Left lung (tissue), 10 donors: ENCODE data around the gene FMNL2. TPM values are rescaled to one million over a fixed set of nuclear protein-coding genes. Genes with fewer than 3 reads are reported as not detected.

Experiments
- ATAC-seq: fragments of 200-7000 bp; cut with Tn5 transposase; one replicate; pipeline ENCODE4 v1.9.1; 2020; ENCODE audit warnings: moderate library complexity
- DNase-seq, 4 donors: peaks; one replicate each; pipeline ENCODE4 v3.0.0-alpha.2; 2013 to 2020
- H3K27ac ChIP-seq, 2 donors: fragments of 200-600 bp; sonication (generic) in 1 of 2; one replicate each; pipeline versions ENCODE4 v1.5.0 to v1.8.0; 2020 to 2021
- H3K27me3 ChIP-seq, 2 donors: fragments of 200-600 bp; sonication (generic) in 1 of 2; one replicate each; pipeline versions ENCODE4 v1.5.0 to v1.8.0; 2020 to 2021
- H3K36me3 ChIP-seq, 2 donors: fragments of 200-600 bp; sonication (generic) in 1 of 2; one replicate each; pipeline versions ENCODE4 v1.5.0 to v1.8.0; 2020 to 2021
- H3K4me1 ChIP-seq, 2 donors: fragments of 200-600 bp; one replicate each; pipeline ENCODE4 v1.8.0; 2021
- H3K4me3 ChIP-seq, 2 donors: fragments of 200-600 bp; sonication (generic) in 1 of 2; one replicate each; pipeline versions ENCODE4 v1.5.0 to v1.8.0; 2020 to 2021; ENCODE audit warnings: mild to moderate bottlenecking in 1 of 2
- H3K9me3 ChIP-seq, 2 donors: fragments of 200-600 bp; sonication (generic) in 1 of 2; one replicate each; pipeline versions ENCODE4 v1.5.0 to v1.8.0; 2020 to 2021
- intact Hi-C, 2 donors: fragments of 100-400 bp; cut with DNase I; formaldehyde crosslinking; loops; one replicate each; pipeline versions ENCODE4 v1.11.2 to v1.14.2; 2022
- polyA plus RNA-seq, 6 donors: library from polyadenylated mRNA; unstranded; fragments of 120-200 nt; gene quantifications; one replicate each; pipeline ENCODE4 v1.2.1, GENCODE V29; 2013; ENCODE audit not compliant: insufficient read length in 6 of 6
- total RNA-seq, 2 donors: library from RNA; stranded (reverse); fragmentation: NEBNext Ultra II Directional; extraction: Animal tissue kit (Norgen Biotek cat#: 25700); gene quantifications; one replicate each; pipeline ENCODE4 v1.2.1, GENCODE V29; 2021
- TF ChIP-seq, protein P1 (sequence below), 2 donors: fragments of 200-600 bp; sonication (generic) in 1 of 2; IDR thresholded peaks; one replicate each; pipeline versions ENCODE4 v1.5.0 to v1.8.0; 2021; ENCODE audit warnings: antibody characterized with exemption in 2 of 2
- donor health status: DM: no; HTN: yes; CAD: no.
- donor health status: DM: no; HTN: no; CAD: no.

FMNL2 gene
- total and polyA plus RNA-seq, 8 donors: 36.3 to 90.0 (median 77.7) TPM

DNA sequence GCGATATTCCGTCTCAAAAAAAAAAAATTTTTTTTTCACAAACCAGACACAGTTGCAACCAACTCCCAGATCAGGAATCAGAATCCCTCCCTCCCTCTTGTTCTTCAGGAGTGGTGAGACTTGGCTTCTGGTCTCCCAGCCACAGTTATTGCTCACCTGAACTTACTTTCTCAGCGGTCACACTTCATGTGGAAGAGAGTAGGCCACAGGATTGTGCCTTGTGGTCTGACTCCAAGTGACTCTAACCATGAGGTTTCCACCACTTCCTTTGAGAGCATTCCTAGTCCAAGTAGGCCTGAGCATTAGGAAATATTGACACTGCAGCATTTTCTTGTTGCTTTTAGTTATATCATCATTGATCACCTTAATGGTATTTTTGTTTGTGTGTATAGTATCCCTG is 12.1 kb downstream of the FMNL2 start:
- Histone ChIP-seq H3K27me3 (no peaks in the 10 kb centered on the region), H3K27ac (no peak overlapping the region), H3K4me1 (peaks cover 4 to 7% of the 10 kb centered on the region in 2 donors), H3K4me3 (no peak overlapping the region), H3K36me3 (peaks cover 0 to 8% of the 10 kb centered on the region in 2 donors), H3K9me3 (no peaks in the 10 kb centered on the region)
- TF ChIP-seq, protein P1, sequence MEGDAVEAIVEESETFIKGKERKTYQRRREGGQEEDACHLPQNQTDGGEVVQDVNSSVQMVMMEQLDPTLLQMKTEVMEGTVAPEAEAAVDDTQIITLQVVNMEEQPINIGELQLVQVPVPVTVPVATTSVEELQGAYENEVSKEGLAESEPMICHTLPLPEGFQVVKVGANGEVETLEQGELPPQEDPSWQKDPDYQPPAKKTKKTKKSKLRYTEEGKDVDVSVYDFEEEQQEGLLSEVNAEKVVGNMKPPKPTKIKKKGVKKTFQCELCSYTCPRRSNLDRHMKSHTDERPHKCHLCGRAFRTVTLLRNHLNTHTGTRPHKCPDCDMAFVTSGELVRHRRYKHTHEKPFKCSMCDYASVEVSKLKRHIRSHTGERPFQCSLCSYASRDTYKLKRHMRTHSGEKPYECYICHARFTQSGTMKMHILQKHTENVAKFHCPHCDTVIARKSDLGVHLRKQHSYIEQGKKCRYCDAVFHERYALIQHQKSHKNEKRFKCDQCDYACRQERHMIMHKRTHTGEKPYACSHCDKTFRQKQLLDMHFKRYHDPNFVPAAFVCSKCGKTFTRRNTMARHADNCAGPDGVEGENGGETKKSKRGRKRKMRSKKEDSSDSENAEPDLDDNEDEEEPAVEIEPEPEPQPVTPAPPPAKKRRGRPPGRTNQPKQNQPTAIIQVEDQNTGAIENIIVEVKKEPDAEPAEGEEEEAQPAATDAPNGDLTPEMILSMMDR (IDR thresholded peaks at IDR 0.05): no peak
- DNase-seq (no peak), ATAC-seq (peak; percentile 82)
- intact Hi-C loops: no loop called here

DNA sequence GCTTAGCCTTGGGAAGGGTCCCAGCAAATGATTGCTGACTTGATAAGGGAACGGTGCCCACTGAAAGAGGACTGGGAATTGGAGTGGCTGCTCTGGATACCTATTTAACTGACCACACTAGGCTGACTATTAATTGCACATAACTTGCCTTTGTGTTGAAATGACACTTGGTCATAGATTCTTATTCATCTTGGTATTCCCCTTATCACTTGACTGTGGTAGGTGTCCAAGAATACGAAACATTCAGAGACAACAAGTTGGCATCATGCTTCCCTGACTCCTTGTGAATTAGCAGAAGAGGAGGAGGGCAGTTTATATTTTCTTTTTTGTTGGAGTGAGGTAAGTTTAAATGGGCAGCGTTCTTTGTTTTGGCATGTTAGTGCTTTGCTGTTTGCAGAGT is 13.4 kb downstream of the FMNL2 start:
- peaks cover 4 to 7% of the 10 kb centered on the region in 2 donors for H3K4me1 ChIP-seq
- H3K9me3 ChIP-seq: no peaks in the 10 kb centered on the region
- intact Hi-C loops: no loop called here
- H3K36me3 ChIP-seq: peaks cover 0 to 5% of the 10 kb centered on the region in 2 donors
- TF ChIP-seq, protein P1 (IDR thresholded peaks at IDR 0.05): no peak
- H3K4me3 ChIP-seq: no peak overlapping the region
- ATAC-seq (no peak), DNase-seq (no peak)
- no peak overlapping the region for H3K27ac ChIP-seq
- no peaks in the 10 kb centered on the region for H3K27me3 ChIP-seq

DNA sequence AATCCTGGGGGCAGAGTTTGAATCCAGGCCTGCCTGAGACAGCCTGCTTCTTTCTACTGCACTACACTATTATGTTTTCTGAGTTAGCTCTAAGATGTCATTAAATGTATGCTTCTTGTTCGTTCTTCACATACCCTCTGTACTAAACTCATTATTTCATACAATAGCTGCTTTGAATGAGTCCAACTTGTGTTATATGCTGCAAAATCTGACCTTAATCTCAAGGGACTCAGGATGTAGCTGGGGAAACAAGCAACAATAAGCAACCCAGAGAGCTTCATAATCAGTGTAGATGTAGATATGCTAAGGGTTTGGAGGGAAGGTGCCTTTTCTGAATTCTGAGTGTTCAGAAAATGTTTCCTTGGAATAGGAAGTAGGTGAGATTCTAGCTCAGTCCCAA is 14.4 kb downstream of the FMNL2 start:
- ATAC-seq (no peak), DNase-seq (no peak)
- intact Hi-C loops: no loop called here
- no peak overlapping the region for H3K4me3 ChIP-seq
- no peaks in the 10 kb centered on the region for H3K9me3 ChIP-seq
- H3K36me3 ChIP-seq: no peaks in the 10 kb centered on the region
- no peak overlapping the region for H3K27ac ChIP-seq
- H3K4me1 ChIP-seq: peaks cover 5 to 7% of the 10 kb centered on the region in 2 donors
- no peaks in the 10 kb centered on the region for H3K27me3 ChIP-seq
- TF ChIP-seq, protein P1 (IDR thresholded peaks at IDR 0.05): no peak

DNA sequence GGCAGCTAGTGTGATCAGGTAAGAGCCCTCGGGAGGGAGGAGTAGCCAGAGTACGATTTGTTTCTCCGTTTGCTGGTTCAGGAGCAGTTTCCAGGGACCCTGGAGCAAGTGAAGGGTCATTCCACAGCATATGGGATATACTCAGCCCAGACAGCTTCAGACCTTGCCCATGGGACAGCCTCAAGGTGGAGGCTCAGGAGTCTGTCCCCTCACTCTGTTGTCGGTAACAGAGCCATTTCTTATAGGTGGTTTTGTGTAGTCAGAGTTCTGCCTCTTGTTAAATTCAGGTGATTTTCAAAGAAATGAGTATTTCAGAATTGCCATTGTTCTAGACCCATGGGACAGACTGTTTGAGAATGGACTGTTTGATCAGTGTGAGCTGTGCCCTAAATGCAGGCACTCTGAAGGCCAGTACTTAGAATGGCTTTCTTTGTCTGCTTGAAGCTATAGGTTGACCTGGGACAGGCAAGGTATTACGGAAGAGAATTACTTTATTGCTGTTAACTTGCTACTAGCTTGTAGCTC is 15.2 kb downstream of the FMNL2 start:
- Histone ChIP-seq H3K4me1 (peaks cover 0 to 5% of the 10 kb centered on the region in 2 donors), H3K36me3 (no peaks in the 10 kb centered on the region), H3K9me3 (no peaks in the 10 kb centered on the region), H3K4me3 (no peak overlapping the region), H3K27me3 (no peaks in the 10 kb centered on the region), H3K27ac (no peak overlapping the region)
- intact Hi-C loops: no loop called here
- TF ChIP-seq, protein P1 (IDR thresholded peaks at IDR 0.05): no peak
- ATAC-seq (no peak), DNase-seq (no peak)

GRCh38 chr2:152352616-152353015 is 17.6 kb downstream of the FMNL2 start:
- no peak overlapping the region for H3K27ac ChIP-seq
- DNase-seq (no peak), ATAC-seq (no peak)
- TF ChIP-seq, protein P1 (IDR thresholded peaks at IDR 0.05): no peak
- no peaks in the 10 kb centered on the region for H3K36me3 ChIP-seq
- no peak overlapping the region for H3K4me3 ChIP-seq
- H3K27me3 ChIP-seq: no peaks in the 10 kb centered on the region
- H3K9me3 ChIP-seq: no peaks in the 10 kb centered on the region
- peaks cover 0 to 4% of the 10 kb centered on the region in 2 donors for H3K4me1 ChIP-seq
- intact Hi-C loops: no loop called here
